Epithelial cell of prostate (primary cell): ENCODE data around the gene RALGAPA2.

Experiments used
- DNase-seq: peaks from one replicate; pipeline ENCODE4 v3.0.0-alpha.2; 2011; ENCODE audit warnings: low read depth, low spot score
- H3K27ac ChIP-seq: fragments of 450-650 bp; 2 replicates; pipeline ENCODE4 v1.5.1; 2017; ENCODE audit warnings: mild to moderate bottlenecking

Gene RALGAPA2

GRCh38 chr20:20425823-20426654, 286.4 kb downstream of the RALGAPA2 start:
- no peak overlapping the region for H3K27ac ChIP-seq
- DNase-seq = no peak

- no peak overlapping the region for H3K27ac ChIP-seq
- DNase-seq = no peak
Observed at GRCh38 chr20:20423117-20423516, 289.3 kb downstream of the RALGAPA2 start.

DNA sequence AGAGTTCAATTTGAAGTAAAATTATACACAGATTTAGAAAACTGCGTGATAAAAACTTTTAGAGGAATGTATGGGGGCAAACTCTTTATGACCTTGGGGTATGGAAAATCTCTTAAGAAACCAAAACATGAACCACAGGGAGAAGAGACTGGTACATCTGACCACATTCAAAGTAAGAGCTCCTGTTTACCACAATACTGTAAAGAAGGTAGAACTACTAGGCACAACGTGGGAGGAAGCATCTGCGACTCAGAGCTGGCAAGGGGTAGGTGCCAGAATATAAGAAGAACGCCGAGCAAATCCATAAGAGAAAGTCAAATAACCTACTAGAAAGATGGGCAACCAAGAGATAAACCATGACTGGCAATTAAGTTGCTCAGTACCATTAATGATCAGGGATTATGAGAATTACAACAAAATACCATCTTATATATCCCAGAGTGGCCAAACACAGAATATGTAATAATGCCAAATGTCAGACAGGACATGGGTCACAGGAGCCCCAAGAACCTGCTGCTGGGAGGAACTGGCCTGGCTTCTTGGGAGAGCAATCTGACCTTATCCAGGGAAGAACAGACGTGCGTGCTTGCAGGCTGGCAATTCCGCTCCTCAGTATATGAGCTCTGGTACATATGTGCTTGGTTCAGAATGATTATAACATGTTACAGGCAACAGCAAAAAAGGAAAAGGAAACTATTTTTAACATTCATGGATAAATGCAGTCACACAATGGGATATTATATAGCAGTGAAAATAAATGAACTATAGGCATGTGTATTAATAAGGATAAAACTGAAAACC, 294.4 kb downstream of the RALGAPA2 start:
- no peak overlapping the region for H3K27ac ChIP-seq
- no peak for DNase-seq

DNA sequence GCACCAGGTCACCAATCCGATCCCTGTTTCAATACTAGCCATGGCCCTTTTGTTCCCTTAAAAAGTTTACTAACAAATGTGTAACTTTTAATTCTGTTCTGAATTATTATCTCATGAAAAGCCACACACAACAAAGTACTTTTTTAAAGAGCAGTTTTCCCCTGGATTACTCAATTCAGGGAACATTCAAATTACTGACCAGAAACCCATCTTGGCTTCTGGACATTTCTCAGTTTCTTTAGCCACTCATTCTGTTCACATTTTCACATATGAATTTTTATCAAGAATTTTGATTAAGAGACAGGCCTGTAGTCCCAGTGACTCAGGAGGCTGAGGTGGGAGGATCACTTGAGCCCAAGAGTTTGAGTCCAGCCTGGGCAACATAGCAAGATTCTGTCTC, 297.1 kb downstream of the RALGAPA2 start:
- no peak overlapping the region for H3K27ac ChIP-seq
- DNase-seq = no peak

DNA sequence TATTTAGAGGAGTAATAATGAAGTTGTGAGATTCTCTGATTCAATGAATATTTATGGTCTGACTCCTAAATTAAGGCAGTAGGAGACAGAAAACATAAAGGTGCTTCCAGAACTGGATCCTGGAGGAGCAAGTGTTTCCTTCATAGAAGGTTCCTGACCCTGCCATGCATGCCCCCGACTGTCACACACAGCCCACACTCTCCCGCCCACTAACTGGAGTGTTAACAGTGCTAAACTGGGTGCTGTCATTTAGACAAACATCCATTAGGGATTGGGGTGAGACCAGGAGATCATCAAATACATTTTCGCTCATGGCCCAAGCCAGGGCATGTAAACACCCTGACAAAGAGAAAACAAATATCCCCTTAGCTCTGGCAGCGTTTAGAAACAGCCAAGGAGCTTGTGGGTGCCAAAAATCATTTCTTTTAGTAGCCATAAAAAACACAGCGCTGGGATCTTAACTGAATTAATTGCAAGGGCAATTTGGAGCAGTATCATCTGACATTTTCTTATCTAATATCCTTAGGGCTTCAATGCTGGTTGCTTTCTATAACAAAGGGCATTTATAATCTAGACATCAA, 297.7 kb downstream of the RALGAPA2 start:
- H3K27ac ChIP-seq = no peak overlapping the region
- DNase-seq = no peak

GRCh38 chr20:20413810-20414281, 298.6 kb downstream of the RALGAPA2 start:
- DNase-seq = no peak
- H3K27ac ChIP-seq = no peak overlapping the region

- DNase-seq = no peak
- H3K27ac ChIP-seq = no peak overlapping the region
Observed at GRCh38 chr20:20412750-20413149, 299.7 kb downstream of the RALGAPA2 start.

DNA sequence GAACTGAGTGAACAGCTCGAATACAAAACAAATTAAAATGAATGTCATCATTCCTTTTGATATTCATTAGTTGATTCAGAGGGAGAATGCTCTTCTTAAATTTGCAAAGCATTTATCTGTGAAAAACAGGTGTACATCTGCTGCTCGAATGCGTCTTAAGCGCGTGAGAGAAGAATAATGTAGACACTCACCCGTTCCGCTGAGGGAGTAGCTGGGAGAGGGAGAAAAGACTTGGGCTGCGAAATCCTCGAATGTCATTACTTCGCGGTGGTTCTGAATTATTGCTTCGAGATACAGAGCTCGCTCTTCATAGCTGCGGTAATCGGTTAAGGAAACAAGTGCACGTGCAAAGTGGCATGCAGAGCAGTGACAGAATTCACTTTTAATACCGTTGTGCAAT, 300.6 kb downstream of the RALGAPA2 start:
- no peak for DNase-seq
- no peak overlapping the region for H3K27ac ChIP-seq

DNA sequence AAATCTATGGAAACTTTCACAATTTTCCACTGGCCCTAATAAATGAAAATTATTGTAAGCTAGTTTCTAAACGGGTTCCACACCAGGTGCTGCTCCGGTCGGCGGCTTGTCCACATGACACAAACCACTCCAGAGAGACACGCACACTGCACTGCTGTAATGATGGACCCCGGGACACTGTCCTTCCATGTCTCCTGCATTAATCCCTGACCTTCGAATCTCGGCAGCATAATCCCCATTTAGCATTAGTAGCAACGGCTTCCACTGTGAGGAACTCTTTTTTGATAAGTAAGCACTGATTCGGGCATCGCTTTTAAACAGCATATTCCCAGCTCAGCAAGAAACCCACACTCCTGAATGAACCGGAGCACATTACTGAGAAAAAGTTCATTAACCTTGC, 301.0 kb downstream of the RALGAPA2 start:
- H3K27ac ChIP-seq = no peak overlapping the region
- DNase-seq = no peak

DNA sequence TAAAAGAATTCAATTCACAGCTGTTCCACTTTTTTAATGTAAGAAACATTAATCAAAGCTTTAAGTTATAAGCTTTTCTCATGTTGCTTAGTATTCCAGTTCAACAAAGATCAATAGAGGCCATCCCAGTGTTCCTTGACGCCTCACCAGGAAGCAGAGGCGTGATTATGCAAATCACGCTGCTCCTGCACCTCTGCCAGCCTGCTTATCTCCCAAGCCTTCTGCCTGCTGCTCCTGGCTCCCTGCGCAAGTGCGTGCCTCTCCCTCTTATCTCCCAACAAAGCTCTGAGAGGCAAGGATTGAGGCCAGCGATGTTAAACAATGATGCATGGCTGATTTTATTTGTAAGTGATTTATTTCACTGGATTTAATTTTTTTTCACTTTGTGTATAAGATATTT, 301.8 kb downstream of the RALGAPA2 start:
- no peak overlapping the region for H3K27ac ChIP-seq
- DNase-seq = no peak

- no peak overlapping the region for H3K27ac ChIP-seq
Observed at GRCh38 chr20:20409331-20409730, 303.1 kb downstream of the RALGAPA2 start.

GRCh38 chr20:20407891-20408805, 304.3 kb downstream of the RALGAPA2 start:
- no peak for DNase-seq

More at GRCh38 chr20:20409331-20409730, 303.1 kb downstream of the RALGAPA2 start:
- DNase-seq = no peak

GRCh38 chr20:20406306-20406705, 306.1 kb downstream of the RALGAPA2 start:
- H3K27ac ChIP-seq = no peak overlapping the region
- no peak for DNase-seq

More at GRCh38 chr20:20407891-20408805, 304.3 kb downstream of the RALGAPA2 start:
- H3K27ac ChIP-seq = no peak overlapping the region

GRCh38 chr20:20405623-20406022, 306.8 kb downstream of the RALGAPA2 start:
- no peak for DNase-seq
- no peak overlapping the region for H3K27ac ChIP-seq

DNA sequence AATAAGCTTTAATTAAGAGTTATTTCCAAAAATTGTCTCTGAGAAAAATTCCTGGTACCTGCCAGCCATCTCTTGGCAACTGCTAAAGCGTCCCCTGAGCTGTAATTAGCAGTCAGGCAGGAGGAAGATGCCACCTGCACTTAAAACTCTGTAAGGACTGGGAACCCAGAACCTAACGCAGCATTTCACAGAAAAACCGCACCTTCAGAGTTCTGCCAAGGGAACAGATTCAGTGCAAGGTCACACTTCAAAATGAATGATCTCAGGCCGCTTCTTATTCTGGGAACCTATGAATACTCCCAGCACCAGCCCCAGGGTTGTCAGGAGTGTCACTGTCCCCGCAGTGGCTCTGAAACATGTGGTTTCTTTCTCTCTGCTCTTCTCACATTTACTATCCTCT, 307.8 kb downstream of the RALGAPA2 start:
- H3K27ac ChIP-seq = no peak overlapping the region
- DNase-seq = no peak

GRCh38 chr20:20401991-20402390, 310.5 kb downstream of the RALGAPA2 start:
- no peak for DNase-seq
- H3K27ac ChIP-seq = no peak overlapping the region

- no peak overlapping the region for H3K27ac ChIP-seq
- DNase-seq = no peak
Observed at GRCh38 chr20:20399531-20400500, 312.6 kb downstream of the RALGAPA2 start.

GRCh38 chr20:20398123-20398522, 314.3 kb downstream of the RALGAPA2 start:
- no peak overlapping the region for H3K27ac ChIP-seq
- no peak for DNase-seq

DNA sequence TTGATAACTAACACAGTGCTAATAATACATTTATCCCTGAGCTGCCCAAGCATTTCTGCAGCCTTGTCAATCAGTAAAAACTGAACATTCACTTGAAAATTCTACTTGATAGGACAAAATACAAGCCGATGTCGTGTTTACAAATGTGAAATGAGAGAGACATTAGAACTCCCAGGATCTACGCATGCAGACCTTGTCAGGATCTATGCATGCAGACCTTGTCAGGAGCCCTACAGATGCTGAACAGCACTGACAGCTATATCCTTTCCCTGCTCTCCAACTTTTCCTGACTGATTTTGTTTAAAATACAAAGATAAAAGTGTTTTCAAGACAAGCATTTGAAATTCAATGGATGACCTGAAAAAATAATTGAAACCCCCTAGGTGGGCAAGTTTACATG, 315.6 kb downstream of the RALGAPA2 start:
- no peak for DNase-seq
- no peak overlapping the region for H3K27ac ChIP-seq
